ELR (cell line): Measurements from ENCODE around the gene SLC10A6.

ENCODE experiments used
- DNase-seq: peaks from one replicate; pipeline ENCODE4 v3.0.0-alpha.2; 2015; ENCODE audit warnings: low read depth

The SLC10A6 gene

DNA sequence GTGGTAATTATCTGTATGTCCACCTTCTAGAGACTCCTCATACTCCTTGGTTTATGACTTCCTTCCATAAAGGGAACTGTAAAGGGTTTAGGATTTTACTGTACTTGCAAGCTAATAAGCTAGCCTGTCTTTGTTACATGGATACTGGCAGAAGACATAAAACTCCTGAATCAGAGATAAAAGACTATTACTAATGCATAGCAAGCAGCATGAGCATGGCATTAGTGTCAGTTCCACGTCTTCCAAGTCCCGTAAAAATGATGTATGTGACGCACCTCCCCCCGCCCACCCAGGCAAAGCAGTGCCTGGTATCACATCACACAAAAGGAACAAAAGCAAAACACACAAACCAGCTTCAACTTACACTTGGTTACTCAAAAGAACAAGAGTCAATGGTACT, 71.0 kb downstream of the SLC10A6 start:
- DNase-seq = no peak

DNA sequence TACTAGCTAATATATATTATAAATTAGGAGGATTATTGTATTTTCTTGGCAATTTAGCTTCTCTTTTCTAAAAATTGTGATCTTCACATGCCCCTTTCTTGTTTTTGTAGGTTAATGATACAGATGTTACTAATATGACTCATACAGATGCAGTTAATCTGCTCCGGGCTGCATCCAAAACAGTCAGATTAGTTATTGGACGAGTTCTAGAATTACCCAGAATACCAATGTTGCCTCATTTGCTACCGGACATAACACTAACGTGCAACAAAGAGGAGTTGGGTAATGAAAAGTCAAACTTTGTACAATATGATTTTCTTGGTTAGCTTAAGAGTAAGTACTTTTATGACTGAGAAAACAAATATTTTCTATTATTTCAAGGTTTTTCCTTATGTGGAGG, 74.1 kb downstream of the SLC10A6 start:
- DNase-seq = no peak
